CD4-positive, alpha-beta T cell treated with Interleukin-1 beta for 1 hour (primary cell): ENCODE results near the gene CCL16.
A peak's percentile ranks its signal among the peaks of the same experiment; 100 is the strongest.
"Not testable (repeated sequence)": the region's sequence is repeated elsewhere in the genome, so short reads cannot be mapped to it uniquely, and the experiment has no call there.

ENCODE experiments used
- DNase-seq, 2 donors: peaks; one replicate each; pipeline ENCODE4 v3.0.0-alpha.2; 2020 to 2022

The CCL16 gene

GRCh38 chr17:35984140-35984539, 2.8 kb upstream of the CCL16 start:
- no peak for DNase-seq

- DNase-seq, result no peak
These were observed 1.3 kb upstream of the CCL16 start for GRCh38 chr17:35982409-35983191.

- peak; percentile 10 to 11 for DNase-seq
These were observed 622 bp upstream of the CCL16 start for GRCh38 chr17:35981908-35982330.

GRCh38 chr17:35978346-35978745, 3.0 kb downstream of the CCL16 start:
- DNase-seq, result no peak

- DNase-seq, result no peak
These were observed 3.8 kb downstream of the CCL16 start for GRCh38 chr17:35977509-35977908.

- DNase-seq, result no peak
These were observed 7.7 kb downstream of the CCL16 start for GRCh38 chr17:35973333-35974260.

GRCh38 chr17:35972945-35973332, 8.4 kb downstream of the CCL16 start:
- no peak for DNase-seq

GRCh38 chr17:35972535-35972934, 8.8 kb downstream of the CCL16 start:
- no peak for DNase-seq

GRCh38 chr17:35972066-35972465, 9.2 kb downstream of the CCL16 start:
- no peak for DNase-seq

GRCh38 chr17:35969558-35970380, 11.5 kb downstream of the CCL16 start:
- peak; percentile 68 to 74 for DNase-seq

- no peak for DNase-seq
These were observed 12.7 kb downstream of the CCL16 start for GRCh38 chr17:35968520-35969054.

GRCh38 chr17:35965272-35965671, 16.0 kb downstream of the CCL16 start:
- no peak for DNase-seq

- no peak for DNase-seq
These were observed 17.6 kb downstream of the CCL16 start for GRCh38 chr17:35963663-35964062.

- DNase-seq, result no peak
These were observed 27.6 kb downstream of the CCL16 start for GRCh38 chr17:35953720-35954119.

GRCh38 chr17:35949401-35949800, 31.9 kb downstream of the CCL16 start:
- no peak for DNase-seq

GRCh38 chr17:35948092-35948491, 33.2 kb downstream of the CCL16 start:
- DNase-seq, result no peak

- peak; percentile 56 to 59 for DNase-seq
These were observed 34.1 kb downstream of the CCL16 start for GRCh38 chr17:35947156-35947585.

- DNase-seq, result no peak
These were observed 37.1 kb downstream of the CCL16 start for GRCh38 chr17:35944151-35944550.

- no peak for DNase-seq
These were observed 37.8 kb downstream of the CCL16 start, which contains the start of gene LYZL6 for GRCh38 chr17:35943537-35943936. Gene LYZL6 (minus strand): TSS chr17:35943713. CDS start chr17:35939356, 4,357 bp downstream.

GRCh38 chr17:35942588-35943186, 38.6 kb downstream of the CCL16 start:
- no peak for DNase-seq

GRCh38 chr17:35938492-35938891, 42.8 kb downstream of the CCL16 start:
- not testable (repeated sequence) for DNase-seq

GRCh38 chr17:35936063-35936462, 45.2 kb downstream of the CCL16 start:
- DNase-seq, result no peak
